AG09309 (cell line): ENCODE results near the gene POU6F2.
"Not testable (repeated sequence)": the region's sequence is repeated elsewhere in the genome, so short reads cannot be mapped to it uniquely, and the experiment has no call there.

Source experiments
- DNase-seq: peaks from one replicate; pipeline ENCODE4 v3.0.0-alpha.2; 2010; ENCODE audit warnings: low read depth
- H3K4me3 ChIP-seq: 2 replicates; pipeline ENCODE4 v1.5.1; 2011; ENCODE audit warnings: mild to moderate bottlenecking, low read depth, low read length, moderate library complexity; ENCODE audit not compliant: control insufficient read depth
- TF ChIP-seq, protein P1 (sequence below): IDR thresholded peaks from 2 replicates; pipeline ENCODE4 v1.5.1; 2011; ENCODE audit warnings: mild to moderate bottlenecking, low read depth, low read length, inconsistent platforms; ENCODE audit not compliant: insufficient read depth, control insufficient read depth; ENCODE audit errors: missing control alignments

POU6F2 gene

DNA sequence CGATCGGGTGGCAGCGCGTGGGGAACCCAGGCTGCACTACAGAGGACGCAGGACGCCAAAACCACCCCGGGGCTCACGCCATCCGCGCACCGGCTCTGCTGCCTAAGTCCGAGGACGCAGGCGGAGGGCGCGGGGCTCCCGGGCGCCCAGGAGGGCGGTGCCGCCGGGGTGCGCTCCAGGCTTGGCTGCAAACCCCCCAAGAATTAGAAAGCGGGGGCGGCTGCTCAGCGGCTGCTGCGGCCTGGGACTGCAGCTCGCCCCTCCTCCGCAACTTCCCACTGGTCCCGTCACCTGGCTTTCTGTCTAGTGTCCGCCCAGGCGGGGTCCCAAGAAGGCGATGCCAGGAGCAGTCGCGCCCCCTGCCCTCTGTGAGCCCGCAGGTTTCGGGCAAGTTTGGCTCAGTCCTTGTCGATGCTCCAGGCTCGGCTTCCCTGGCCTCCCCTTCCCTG lies 1.7 kb upstream of the POU6F2 start:
- DNase-seq, result no peak
- TF ChIP-seq, protein P1, sequence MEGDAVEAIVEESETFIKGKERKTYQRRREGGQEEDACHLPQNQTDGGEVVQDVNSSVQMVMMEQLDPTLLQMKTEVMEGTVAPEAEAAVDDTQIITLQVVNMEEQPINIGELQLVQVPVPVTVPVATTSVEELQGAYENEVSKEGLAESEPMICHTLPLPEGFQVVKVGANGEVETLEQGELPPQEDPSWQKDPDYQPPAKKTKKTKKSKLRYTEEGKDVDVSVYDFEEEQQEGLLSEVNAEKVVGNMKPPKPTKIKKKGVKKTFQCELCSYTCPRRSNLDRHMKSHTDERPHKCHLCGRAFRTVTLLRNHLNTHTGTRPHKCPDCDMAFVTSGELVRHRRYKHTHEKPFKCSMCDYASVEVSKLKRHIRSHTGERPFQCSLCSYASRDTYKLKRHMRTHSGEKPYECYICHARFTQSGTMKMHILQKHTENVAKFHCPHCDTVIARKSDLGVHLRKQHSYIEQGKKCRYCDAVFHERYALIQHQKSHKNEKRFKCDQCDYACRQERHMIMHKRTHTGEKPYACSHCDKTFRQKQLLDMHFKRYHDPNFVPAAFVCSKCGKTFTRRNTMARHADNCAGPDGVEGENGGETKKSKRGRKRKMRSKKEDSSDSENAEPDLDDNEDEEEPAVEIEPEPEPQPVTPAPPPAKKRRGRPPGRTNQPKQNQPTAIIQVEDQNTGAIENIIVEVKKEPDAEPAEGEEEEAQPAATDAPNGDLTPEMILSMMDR, result no peak

DNA sequence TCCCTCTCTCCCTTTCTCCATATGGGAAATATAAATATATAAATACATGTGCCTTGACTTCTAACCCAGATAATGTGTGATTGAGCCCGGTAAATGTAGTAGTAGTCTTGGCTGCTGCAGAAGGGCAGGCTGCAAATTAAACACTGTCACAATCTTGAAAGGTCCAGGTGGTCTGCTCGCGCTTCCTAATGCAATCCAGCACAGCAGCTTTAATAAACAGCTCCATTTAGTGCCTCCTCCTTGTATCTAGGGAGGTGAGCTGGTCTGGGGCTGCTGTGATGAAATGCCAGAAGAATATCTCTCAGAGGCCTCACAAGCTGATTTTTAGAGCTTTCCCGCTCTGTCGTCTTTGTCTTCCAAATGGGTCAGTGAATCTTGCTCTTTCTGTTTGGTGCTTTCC lies 782 bp downstream of the POU6F2 start:
- no peak overlapping the region for H3K4me3 ChIP-seq
- no peak for DNase-seq
- TF ChIP-seq, protein P1, result no peak

More for the DNA sequence above, 1.7 kb upstream of the POU6F2 start:
- no peak overlapping the region for H3K4me3 ChIP-seq

DNA sequence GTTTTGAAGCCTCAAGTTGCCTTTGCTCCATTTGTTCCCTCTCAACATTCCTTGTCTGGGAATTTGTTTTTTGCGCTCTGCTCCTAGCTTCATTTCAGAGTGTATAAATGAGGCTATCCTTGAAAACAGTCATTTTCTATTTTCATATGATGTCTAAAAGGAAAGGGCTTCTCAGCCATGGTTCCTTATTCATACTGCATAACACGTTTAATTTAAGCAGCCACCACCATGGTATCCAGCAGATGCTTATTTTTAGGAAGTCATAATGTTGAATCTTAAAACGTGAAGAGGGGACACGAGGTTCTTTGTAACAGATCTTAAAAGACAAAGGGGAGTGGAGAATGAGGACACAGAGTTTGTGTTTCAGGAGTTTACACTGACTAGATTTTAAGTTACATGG lies 14.5 kb downstream of the POU6F2 start:
- no peak overlapping the region for H3K4me3 ChIP-seq
- DNase-seq, result no peak
- TF ChIP-seq, protein P1, result no peak

DNA sequence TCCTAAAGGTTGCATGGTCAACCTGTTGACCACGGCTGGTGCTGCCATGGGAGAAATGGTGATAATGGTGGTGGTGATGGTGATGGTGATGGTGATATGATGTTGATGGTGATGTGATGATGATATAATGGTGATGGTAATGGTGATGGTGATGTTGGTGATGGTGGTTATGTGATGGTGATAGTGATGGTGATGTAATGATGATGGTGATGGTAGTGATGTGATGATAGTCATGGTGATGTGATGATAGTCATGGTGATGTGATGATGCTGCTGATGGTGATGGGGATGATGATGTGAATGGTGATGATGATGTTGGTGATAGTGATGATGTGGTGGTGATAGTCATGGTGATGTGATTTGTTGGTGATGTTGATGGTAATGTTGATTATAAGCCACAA lies 23.9 kb downstream of the POU6F2 start:
- no peak for DNase-seq
- TF ChIP-seq, protein P1, result no peak
- no peak overlapping the region for H3K4me3 ChIP-seq

DNA sequence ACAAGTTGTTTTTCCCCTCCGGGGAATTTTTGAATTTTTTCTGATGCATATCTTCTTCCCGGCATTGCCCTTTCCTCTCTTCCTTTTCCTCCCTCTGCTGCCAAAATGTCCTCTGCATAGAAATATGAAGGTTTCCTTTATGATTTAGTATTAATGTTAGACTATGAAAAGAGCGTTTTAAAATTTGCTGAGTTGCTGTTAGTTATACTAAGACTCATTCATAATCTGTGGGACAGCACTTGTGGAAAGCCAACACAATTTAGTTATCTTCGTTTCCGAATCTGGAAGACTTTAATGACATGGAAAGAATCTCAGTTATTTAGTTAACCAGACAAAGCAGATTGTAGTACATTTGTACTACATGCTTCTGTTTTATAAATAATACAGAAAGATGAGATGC lies 25.0 kb downstream of the POU6F2 start:
- TF ChIP-seq, protein P1, result no peak
- H3K4me3 ChIP-seq, result no peak overlapping the region
- DNase-seq, result no peak

DNA sequence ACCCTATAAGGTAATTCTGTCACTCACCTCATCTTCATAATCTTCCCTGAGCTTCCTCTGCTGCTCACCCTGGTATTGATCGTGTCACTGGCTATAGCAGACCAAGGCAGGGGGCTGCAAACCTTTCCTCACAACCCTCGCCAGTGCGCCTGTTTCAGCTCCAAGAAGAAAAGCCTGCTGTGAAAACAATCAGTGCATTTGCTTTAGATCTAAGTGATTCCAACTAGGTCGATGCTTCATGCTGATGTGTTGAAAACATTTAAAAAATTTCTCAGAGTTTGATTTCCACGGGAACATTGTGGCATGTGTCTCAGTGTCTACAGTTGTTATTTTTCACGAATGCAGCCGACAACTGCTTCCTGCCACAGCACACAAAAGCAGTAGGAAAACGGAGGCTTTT lies 27.3 kb downstream of the POU6F2 start:
- TF ChIP-seq, protein P1, result no peak
- no peak overlapping the region for H3K4me3 ChIP-seq
- DNase-seq, result no peak

DNA sequence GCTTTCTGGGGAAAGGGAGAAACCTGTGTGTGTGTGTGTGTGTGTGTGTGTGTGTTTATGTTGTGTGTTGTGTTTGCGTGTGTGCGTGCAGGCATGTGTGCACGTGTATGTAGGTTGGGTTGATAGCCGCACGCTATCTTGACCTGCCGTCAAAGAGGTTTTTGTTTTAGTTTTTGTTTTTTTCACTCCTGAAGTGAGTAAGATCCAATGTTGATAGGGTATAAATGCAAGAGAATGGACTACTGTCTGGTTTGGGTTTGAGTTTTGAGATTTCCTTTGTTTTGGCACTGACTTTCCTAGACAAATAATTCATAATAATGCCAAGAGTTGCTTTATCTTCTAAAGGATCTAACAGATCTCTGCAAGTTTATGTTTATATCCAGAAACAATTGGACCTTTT lies 27.8 kb downstream of the POU6F2 start:
- no peak overlapping the region for H3K4me3 ChIP-seq
- DNase-seq, result no peak
- TF ChIP-seq, protein P1, result no peak

DNA sequence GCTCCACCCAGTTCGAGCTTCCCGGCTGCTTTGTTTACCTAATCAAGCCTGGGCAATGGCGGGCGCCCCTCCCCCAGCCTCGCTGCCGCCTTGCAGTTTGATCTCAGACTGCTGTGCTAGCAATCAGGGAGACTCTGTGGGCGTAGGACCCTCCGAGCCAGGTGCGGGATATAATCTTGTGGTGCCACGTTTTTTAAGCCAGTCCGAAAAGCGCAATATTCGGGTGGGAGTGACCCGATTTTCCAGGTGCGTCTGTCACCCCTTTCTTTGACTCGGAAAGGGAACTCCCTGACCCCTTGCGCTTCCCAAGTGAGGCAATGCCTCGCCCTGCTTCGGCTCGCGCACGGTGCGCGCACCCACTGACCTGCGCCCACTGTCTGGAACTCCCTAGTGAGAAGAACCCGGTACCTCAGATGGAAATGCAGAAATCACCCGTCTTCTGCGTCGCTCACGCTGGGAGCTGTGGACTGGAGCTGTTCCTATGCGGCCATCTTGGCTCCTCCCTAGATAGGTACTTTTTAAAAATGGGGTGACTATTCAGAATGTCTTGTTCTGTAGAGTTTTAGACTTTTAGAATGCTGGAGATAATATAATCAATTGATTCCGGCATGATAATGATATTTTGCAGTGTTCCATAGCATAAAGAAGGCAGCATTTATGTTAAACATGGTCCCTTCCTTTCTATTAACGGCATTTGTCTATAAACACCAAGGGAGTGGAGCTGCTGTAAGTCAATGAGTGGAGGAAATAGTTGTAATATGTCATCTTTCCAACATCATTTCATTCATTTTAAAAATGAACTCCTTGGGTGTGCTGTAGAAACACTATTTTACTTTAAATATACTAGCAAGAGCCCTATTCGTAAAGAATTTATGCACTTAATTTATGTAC lies 35.6 kb downstream of the POU6F2 start:
- H3K4me3 ChIP-seq, DNase-seq: not testable (repeated sequence)
